B cell (primary cell): Measurements from ENCODE around the gene SLC17A1. TPM values are rescaled to one million over a fixed set of nuclear protein-coding genes. Genes with fewer than 3 reads are reported as not detected.

Experiments used
- ATAC-seq: fragments of 200-7000 bp; cut with Tn5 transposase; one replicate; pipeline ENCODE4 v1.10.0; 2021; ENCODE audit warnings: low read depth, mild to moderate bottlenecking, moderate number of reproducible peaks, moderate library complexity
- CTCF ChIA-PET: fragments of 350-600 bp; sonication (Branson Sonifier 250); formaldehyde crosslinking; loops from one replicate; lab custom pipeline; 2021; ENCODE audit warnings: antibody characterized with exemption, inconsistent platforms; lab: Charles Lee
- POLR2A ChIA-PET: fragments of 350-600 bp; sonication (Branson Sonifier 250); formaldehyde crosslinking; loops from one replicate; lab custom pipeline; 2021; ENCODE audit warnings: antibody characterized with exemption; lab: Charles Lee
- DNase-seq: peaks from one replicate; pipeline ENCODE4 v3.0.0; 2013
- H2AFZ ChIP-seq: 2 replicates; pipeline ENCODE4 v1.6.1; 2012; ENCODE audit warnings: mild to moderate bottlenecking, low read depth, low read length; ENCODE audit not compliant: insufficient read depth, poor library complexity, severe bottlenecking
- H3K27ac ChIP-seq, 2 donors: 1 replicate in 1 of 2; 2 replicates in 1 of 2; pipeline ENCODE4 v1.5.1; 2012 to 2013; ENCODE audit warnings: low read length in 2 of 2, mild to moderate bottlenecking in 2 of 2, moderate library complexity in 1 of 2
- H3K27me3 ChIP-seq, 4 experiments: fragments of 200-600 bp in 1 of 4; sonication (generic) in 1 of 4; replicated peaks in 1 of 4; 1 replicate in 2 of 4; 2 replicates in 2 of 4; pipeline versions ENCODE4 v1.6.1 to v1.7.0; 2013 to 2016; ENCODE audit warnings: low read length in 3 of 4, mild to moderate bottlenecking in 2 of 4, mixed read lengths in 1 of 4, moderate library complexity in 1 of 4; ENCODE audit not compliant: insufficient read depth in 4 of 4, control insufficient read depth in 3 of 4; ENCODE audit errors: control extremely low read depth in 1 of 4
- H3K36me3 ChIP-seq, 2 experiments: replicated peaks in 1 of 2; 1 replicate in 1 of 2; 2 replicates in 1 of 2; pipeline versions ENCODE4 v1.6.1 to v1.7.1; 2013; ENCODE audit warnings: low read length in 1 of 2; ENCODE audit not compliant: insufficient read depth in 2 of 2, control insufficient read depth in 1 of 2; ENCODE audit errors: control extremely low read depth in 1 of 2, extremely low read depth in 1 of 2
- H3K4me1 ChIP-seq, 2 donors: fragments of 200-600 bp in 1 of 2; sonication (generic) in 1 of 2; 1 replicate in 1 of 2; 2 replicates in 1 of 2; pipeline versions ENCODE4 v1.5.1 to v1.6.1; 2013 to 2017; ENCODE audit warnings: low read length in 2 of 2; ENCODE audit not compliant: control insufficient read depth in 2 of 2, insufficient read depth in 2 of 2
- H3K4me2 ChIP-seq: replicated peaks from 2 replicates; pipeline ENCODE3; 2012; ENCODE audit warnings: mild to moderate bottlenecking, low read depth, low read length; ENCODE audit not compliant: poor library complexity, severe bottlenecking
- H3K4me3 ChIP-seq, 5 experiments: fragments of 200-600 bp in 1 of 5; sonication (generic) in 1 of 5; 1 replicate in 3 of 5; 2 replicates in 2 of 5; pipeline versions ENCODE4 v1.5.1 to v1.7.0; 2011 to 2016; ENCODE audit warnings: low read length in 4 of 5, mild to moderate bottlenecking in 4 of 5, low read depth in 2 of 5, control low read depth in 1 of 5, moderate library complexity in 1 of 5; ENCODE audit not compliant: insufficient read depth in 1 of 5; ENCODE audit errors: control extremely low read depth in 1 of 5, extremely low read depth in 1 of 5
- H3K79me2 ChIP-seq: fragments of 200-600 bp; sonication (generic); one replicate; pipeline ENCODE4 v1.6.0; 2016; ENCODE audit warnings: low read length; ENCODE audit not compliant: control insufficient read depth, insufficient read depth
- H3K9ac ChIP-seq: fragments of 200-600 bp; sonication (generic); 2 replicates; pipeline ENCODE4 v1.6.1; 2017; ENCODE audit warnings: mild to moderate bottlenecking, low read length, moderate library complexity
- H3K9me3 ChIP-seq, 3 donors: one replicate each; pipeline versions ENCODE4 v1.6.1 to v1.7.1; 2013; ENCODE audit warnings: low read length in 2 of 3; ENCODE audit not compliant: control insufficient read depth in 2 of 3, insufficient read depth in 1 of 3; ENCODE audit errors: control extremely low read depth in 1 of 3
- H4K20me1 ChIP-seq: 2 replicates; pipeline ENCODE4 v1.6.0; 2012; ENCODE audit warnings: mild to moderate bottlenecking, low read length; ENCODE audit not compliant: insufficient read depth, control insufficient read depth, poor library complexity, severe bottlenecking
- H3K27ac Mint-ChIP-seq: one replicate; pipeline ENCODE4 v1.8.0; 2021; ENCODE audit warnings: mixed read lengths
- H3K27me3 Mint-ChIP-seq: one replicate; pipeline ENCODE4 v1.8.0; 2021; ENCODE audit warnings: mixed read lengths
- H3K4me1 Mint-ChIP-seq: one replicate; pipeline ENCODE4 v1.8.0; 2021; ENCODE audit warnings: mixed read lengths
- H3K4me3 Mint-ChIP-seq: one replicate; pipeline ENCODE4 v1.8.0; 2021; ENCODE audit warnings: mixed read lengths
- H3K9me3 Mint-ChIP-seq: one replicate; pipeline ENCODE4 v1.8.0; 2022; ENCODE audit warnings: mixed read lengths; ENCODE audit not compliant: insufficient read depth
- EZH2 ChIP-seq: IDR thresholded peaks from 2 replicates; pipeline ENCODE4 v1.6.1; 2012; ENCODE audit warnings: borderline replicate concordance, low read depth, mild to moderate bottlenecking, moderate library complexity, low read length; ENCODE audit not compliant: insufficient read depth, poor library complexity, severe bottlenecking
- WGBS: methylation state at CpG from one replicate; pipeline ENCODE4 v1.1.5; 2013; ENCODE audit warnings: missing lambda C conversion rate; ENCODE audit not compliant: insufficient coverage; 5-methylcytosine and 5-hydroxymethylcytosine counted together
- intact Hi-C: fragments of 100-400 bp; cut with micrococcal nuclease; formaldehyde crosslinking; loops from one replicate; pipeline ENCODE4 v1.10.0; 2022
- polyA plus RNA-seq: library from polyadenylated mRNA; depleted of rRNA; stranded (reverse); fragments of >200 nt; gene quantifications from 2 replicates; pipeline ENCODE4 v1.2.3, GENCODE V29; 2012
- total RNA-seq, 2 donors: library from RNA; stranded (reverse); fragments of 120-200 nt in 1 of 2; gene quantifications; 1 replicate in 1 of 2; 2 replicates in 1 of 2; pipeline versions ENCODE4 v1.2.3 to v1.2.4, GENCODE V29; 2013 to 2022
- TF ChIP-seq, protein P1 (sequence below): fragments of 200-600 bp; IDR thresholded peaks from one replicate; pipeline ENCODE4 v1.8.0; 2022; ENCODE audit warnings: antibody characterized with exemption, mild to moderate bottlenecking

Gene SLC17A1
- total and polyA plus RNA-seq, 2 donors (not counting 1 experiment from before 2014, with no cell fraction given), result not detected

DNA sequence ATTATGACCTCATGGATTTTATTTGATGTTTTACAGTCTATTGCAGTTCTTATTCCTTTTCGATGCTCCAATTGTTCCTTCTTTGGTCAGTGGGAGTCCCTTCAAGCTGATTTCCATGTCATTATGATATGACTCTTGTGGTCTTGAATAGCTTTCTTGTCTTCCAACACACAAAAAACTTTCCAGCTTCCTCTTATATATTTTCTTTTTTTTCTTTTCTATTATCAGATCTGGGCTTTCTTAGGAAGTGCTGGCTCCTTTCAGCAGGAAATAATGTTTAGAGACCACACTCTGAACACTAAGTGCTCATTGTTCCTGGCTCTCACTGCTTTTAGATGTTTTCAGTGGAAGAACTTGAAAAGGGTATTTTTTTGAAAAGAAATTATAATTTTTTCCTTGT is 3.1 kb upstream of the SLC17A1 start:
- DNase-seq (no peak), ATAC-seq (no peak)
- H3K27me3 ChIP-seq, result peaks cover 0 to 8% (median 4%) of the 10 kb centered on the region in 4 experiments
- no peaks in the 10 kb centered on the region for H3K4me1 ChIP-seq
- no CpG with 5 or more reads among the region's 1 CpG for WGBS
- ChIA-PET POLR2A (no interaction called here), CTCF (interaction anchor here (0.6 kb wide), 1 partner anchor 91 kb away, joined by 4 read pairs; no protein-coding TSS in a partner anchor)
- H3K36me3 ChIP-seq, result no peaks in the 10 kb centered on the region
- Mint-ChIP-seq H3K4me1 (no peaks in the 10 kb centered on the region), H3K27ac (no peak overlapping the region), H3K27me3 (peaks cover 22% of the 10 kb centered on the region), H3K4me3 (no peak overlapping the region), H3K9me3 (no peaks in the 10 kb centered on the region)
- H3K9ac ChIP-seq, result no peak overlapping the region
- no peak overlapping the region for H2AFZ ChIP-seq
- H3K9me3 ChIP-seq, result no peaks in the 10 kb centered on the region
- no peak overlapping the region for H3K27ac ChIP-seq
- intact Hi-C loops, result no loop called here
- no peak for TF ChIP-seq EZH2
- TF ChIP-seq, protein P1, sequence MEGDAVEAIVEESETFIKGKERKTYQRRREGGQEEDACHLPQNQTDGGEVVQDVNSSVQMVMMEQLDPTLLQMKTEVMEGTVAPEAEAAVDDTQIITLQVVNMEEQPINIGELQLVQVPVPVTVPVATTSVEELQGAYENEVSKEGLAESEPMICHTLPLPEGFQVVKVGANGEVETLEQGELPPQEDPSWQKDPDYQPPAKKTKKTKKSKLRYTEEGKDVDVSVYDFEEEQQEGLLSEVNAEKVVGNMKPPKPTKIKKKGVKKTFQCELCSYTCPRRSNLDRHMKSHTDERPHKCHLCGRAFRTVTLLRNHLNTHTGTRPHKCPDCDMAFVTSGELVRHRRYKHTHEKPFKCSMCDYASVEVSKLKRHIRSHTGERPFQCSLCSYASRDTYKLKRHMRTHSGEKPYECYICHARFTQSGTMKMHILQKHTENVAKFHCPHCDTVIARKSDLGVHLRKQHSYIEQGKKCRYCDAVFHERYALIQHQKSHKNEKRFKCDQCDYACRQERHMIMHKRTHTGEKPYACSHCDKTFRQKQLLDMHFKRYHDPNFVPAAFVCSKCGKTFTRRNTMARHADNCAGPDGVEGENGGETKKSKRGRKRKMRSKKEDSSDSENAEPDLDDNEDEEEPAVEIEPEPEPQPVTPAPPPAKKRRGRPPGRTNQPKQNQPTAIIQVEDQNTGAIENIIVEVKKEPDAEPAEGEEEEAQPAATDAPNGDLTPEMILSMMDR, result no peak
- no peak overlapping the region for H3K4me3 ChIP-seq
- H3K79me2 ChIP-seq, result no peaks in the 10 kb centered on the region
- no peak overlapping the region for H3K4me2 ChIP-seq
- H4K20me1 ChIP-seq, result no peaks in the 10 kb centered on the region

DNA sequence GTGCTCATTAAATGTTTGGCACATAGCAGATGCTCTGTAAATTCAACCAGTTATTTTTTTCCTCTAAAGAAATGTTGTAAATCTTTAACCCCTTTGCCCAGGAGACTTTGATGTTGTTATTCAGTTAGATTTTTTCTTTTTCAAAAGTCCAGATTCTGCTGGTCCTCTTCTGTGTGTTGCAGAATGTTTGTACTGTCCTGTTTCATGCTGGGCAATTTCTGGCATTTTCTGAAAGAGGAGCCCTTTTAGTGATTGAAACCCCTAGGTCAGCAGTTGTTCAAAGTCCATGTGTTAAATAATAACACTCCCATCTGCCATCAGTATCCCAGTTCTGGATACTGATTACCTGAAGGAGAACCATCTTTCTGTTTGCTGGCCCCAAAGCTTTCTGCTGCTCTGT is 1.3 kb upstream of the SLC17A1 start:
- H3K27me3 ChIP-seq, result peaks cover 0 to 5% (median 2%) of the 10 kb centered on the region in 4 experiments
- ATAC-seq (no peak), DNase-seq (no peak)
- no peaks in the 10 kb centered on the region for H3K4me1 ChIP-seq
- Mint-ChIP-seq H3K4me3 (no peak overlapping the region), H3K9me3 (no peaks in the 10 kb centered on the region), H3K4me1 (no peaks in the 10 kb centered on the region), H3K27ac (no peak overlapping the region), H3K27me3 (peaks cover 19% of the 10 kb centered on the region)
- H3K9ac ChIP-seq, result no peak overlapping the region
- H4K20me1 ChIP-seq, result no peaks in the 10 kb centered on the region
- ChIA-PET CTCF (interaction anchor here (1.0 kb wide), 1 partner anchor 115 kb away, joined by 3 read pairs; no protein-coding TSS in a partner anchor), POLR2A (no interaction called here)
- H3K4me2 ChIP-seq, result no peak overlapping the region
- no peak overlapping the region for H3K4me3 ChIP-seq
- H3K79me2 ChIP-seq, result no peaks in the 10 kb centered on the region
- H3K27ac ChIP-seq, result no peak overlapping the region
- H3K9me3 ChIP-seq, result no peaks in the 10 kb centered on the region
- intact Hi-C loops, result no loop called here
- no peak overlapping the region for H2AFZ ChIP-seq
- TF ChIP-seq, protein P1, result no peak
- no peak for TF ChIP-seq EZH2
- no peaks in the 10 kb centered on the region for H3K36me3 ChIP-seq
